SK-N-SH (cell line): Measurements from ENCODE around the gene FOXP1. TPM values are rescaled to one million over a fixed set of nuclear protein-coding genes. Genes with fewer than 3 reads are reported as not detected.

ENCODE experiments used
- CTCF ChIA-PET: fragments of 300-600, 350-600 bp; formaldehyde crosslinking; extraction: SDS; loops from one replicate; lab custom pipeline; 2021; lab: Yijun Ruan, JAX
- POLR2A ChIA-PET: fragments of 350-600 bp; sonication (Branson Sonifier 250); formaldehyde crosslinking; extraction: SDS; loops from one replicate; lab custom pipeline; 2020; ENCODE audit warnings: antibody characterized with exemption, inconsistent platforms; lab: Yijun Ruan, JAX
- DNase-seq: peaks from one replicate; pipeline ENCODE4 v3.0.0; 2012
- H2AFZ ChIP-seq: fragments of 200-600 bp; sonication (generic); 2 replicates; pipeline ENCODE4 v1.8.1; 2016; ENCODE audit warnings: antibody characterized with exemption, mild to moderate bottlenecking, low read depth
- H3F3A ChIP-seq: fragments of 200-600 bp; sonication (generic); replicated peaks from 2 replicates; pipeline ENCODE3; 2016; ENCODE audit warnings: antibody characterized with exemption, mild to moderate bottlenecking; ENCODE audit not compliant: insufficient read depth
- H3K27ac ChIP-seq, 2 experiments: fragments of 200-500 bp in 1 of 2; fragments of 200-600 bp in 1 of 2; sonication (Bioruptor generic) in 1 of 2; sonication (generic), shearing (Covaris generic) in 1 of 2; 2 replicates each; pipeline versions ENCODE4 v1.5.1 to v1.6.1; 2014 to 2016; ENCODE audit warnings: low read depth in 2 of 2, inconsistent platforms in 1 of 2, low read length in 1 of 2, mild to moderate bottlenecking in 1 of 2, mixed read lengths in 1 of 2
- H3K27me3 ChIP-seq: fragments of 200-600 bp; sonication (generic), shearing (Covaris generic); 2 replicates; pipeline ENCODE4 v1.6.1; 2016; ENCODE audit warnings: mixed run types; ENCODE audit not compliant: insufficient read depth
- H3K36me3 ChIP-seq, 2 experiments: fragments of 200-500 bp in 1 of 2; fragments of 200-600 bp in 1 of 2; sonication (Bioruptor generic) in 1 of 2; sonication (generic) in 1 of 2; replicated peaks in 1 of 2; 2 replicates each; pipeline versions ENCODE3 to v1.5.1; 2014 to 2016; ENCODE audit warnings: low read length in 1 of 2, mild to moderate bottlenecking in 1 of 2; ENCODE audit not compliant: insufficient read depth in 2 of 2, control insufficient read depth in 1 of 2
- H3K4me1 ChIP-seq, 2 experiments: fragments of 200-500 bp in 1 of 2; fragments of 200-600 bp in 1 of 2; sonication (Bioruptor generic) in 1 of 2; sonication (generic), shearing (Covaris generic) in 1 of 2; 2 replicates each; pipeline versions ENCODE4 v1.5.1 to v1.6.1; 2014 to 2016; ENCODE audit warnings: low read depth in 1 of 2, low read length in 1 of 2, mixed run types in 1 of 2; ENCODE audit not compliant: insufficient read depth in 2 of 2, control insufficient read depth in 1 of 2
- H3K4me2 ChIP-seq: fragments of 200-600 bp; sonication (generic), shearing (Covaris generic); 2 replicates; pipeline ENCODE4 v1.6.1; 2017; ENCODE audit warnings: mixed run types
- H3K4me3 ChIP-seq, 2 experiments: fragments of 200-500 bp in 1 of 2; fragments of 200-600 bp in 1 of 2; sonication (Bioruptor generic) in 1 of 2; sonication (generic), shearing (Covaris generic) in 1 of 2; 2 replicates each; pipeline versions ENCODE4 v1.5.1 to v1.8.1; 2014 to 2016; ENCODE audit warnings: low read depth in 2 of 2, inconsistent platforms in 1 of 2, low read length in 1 of 2, mild to moderate bottlenecking in 1 of 2, mixed read lengths in 1 of 2, moderate library complexity in 1 of 2
- H3K79me2 ChIP-seq: fragments of 200-600 bp; sonication (generic); 2 replicates; pipeline ENCODE4 v1.8.1; 2017; ENCODE audit warnings: mild to moderate bottlenecking; ENCODE audit not compliant: insufficient read depth
- H3K9ac ChIP-seq: fragments of 200-600 bp; sonication (generic); 2 replicates; pipeline ENCODE4 v1.6.1; 2017; ENCODE audit warnings: mixed run types
- H3K9me2 ChIP-seq: fragments of 200-600 bp; sonication (generic); 2 replicates; pipeline ENCODE4 v1.6.1; 2017; ENCODE audit warnings: mixed run types
- H3K9me3 ChIP-seq: fragments of 200-600 bp; sonication (generic); 2 replicates; pipeline ENCODE4 v1.6.1; 2017; ENCODE audit warnings: mixed run types, mild to moderate bottlenecking, moderate library complexity
- H4K20me1 ChIP-seq: fragments of 200-600 bp; sonication (generic); 2 replicates; pipeline ENCODE4 v1.6.1; 2017; ENCODE audit warnings: mild to moderate bottlenecking, mixed run types; ENCODE audit not compliant: insufficient read depth
- CHD2 ChIP-seq: fragments of 150-350 bp; IDR thresholded peaks from 2 replicates; pipeline ENCODE4 v1.6.1; 2018; ENCODE audit warnings: low read length; ENCODE audit not compliant: partially characterized antibody
- FOSL2 ChIP-seq: IDR thresholded peaks from 2 replicates; pipeline ENCODE4 v1.4.0; 2012; ENCODE audit warnings: low read depth, mild to moderate bottlenecking, moderate library complexity, borderline replicate concordance
- FOXM1 ChIP-seq: IDR thresholded peaks from 2 replicates; pipeline ENCODE4 v1.4.0; 2012; ENCODE audit warnings: low read depth, mild to moderate bottlenecking
- GABPA ChIP-seq: IDR thresholded peaks from 2 replicates; pipeline ENCODE4 v1.4.0; 2012; ENCODE audit warnings: low read depth, mild to moderate bottlenecking
- GATA2 ChIP-seq: sonication (generic); formaldehyde crosslinking; IDR thresholded peaks from 2 replicates; pipeline ENCODE4 v1.5.0; 2020; ENCODE audit warnings: mild to moderate bottlenecking, missing genetic modification reagents
- JUND ChIP-seq: IDR thresholded peaks from 2 replicates; pipeline ENCODE4 v1.4.0; 2012
- RCOR1 ChIP-seq: fragments of 150-350 bp; IDR thresholded peaks from 2 replicates; pipeline ENCODE4 v1.6.1; 2017; ENCODE audit warnings: antibody characterized with exemption, low read length
- SIN3A ChIP-seq: IDR thresholded peaks from 2 replicates; pipeline ENCODE4 v1.6.1; 2012; ENCODE audit warnings: low read depth, mild to moderate bottlenecking, low read length, moderate library complexity, borderline replicate concordance
- TAF1 ChIP-seq: IDR thresholded peaks from 2 replicates; pipeline ENCODE4 v1.6.1; 2012; ENCODE audit warnings: low read depth, mild to moderate bottlenecking, low read length, moderate library complexity, borderline replicate concordance
- YY1 ChIP-seq: IDR thresholded peaks from 2 replicates; pipeline ENCODE4 v1.4.0; 2012; ENCODE audit warnings: low read depth, mild to moderate bottlenecking
- WGBS: methylation state at CpG from one replicate; pipeline ENCODE4 v1.1.6; 2017; ENCODE audit warnings: low lambda C conversion rate; 5-methylcytosine and 5-hydroxymethylcytosine counted together
- polyA plus RNA-seq, 3 experiments: library from polyadenylated mRNA; depleted of rRNA; stranded (reverse); fragments of >200 nt; gene quantifications; 2 replicates each; pipeline ENCODE4 v1.2.3, GENCODE V29; 2012
- TF ChIP-seq, protein P1 (sequence below): fragments of 200-600 bp; sonication (generic); IDR thresholded peaks from 2 replicates; pipeline ENCODE4 v1.6.1; 2017; ENCODE audit warnings: antibody characterized with exemption, mild to moderate bottlenecking, moderate library complexity
- TF ChIP-seq, protein P2 (sequence below): fragments of 150-350 bp; IDR thresholded peaks from 2 replicates; pipeline ENCODE4 v1.6.1; 2017; ENCODE audit warnings: antibody characterized with exemption, low read length, low read depth, borderline replicate concordance
- TF ChIP-seq, protein P3 (sequence below): IDR thresholded peaks from 2 replicates; pipeline ENCODE4 v1.4.0; 2012; ENCODE audit warnings: low read depth, borderline replicate concordance
- TF ChIP-seq, protein P4 (sequence below): fragments of 150-350 bp; IDR thresholded peaks from 2 replicates; pipeline ENCODE4 v1.6.1; 2016; ENCODE audit warnings: mild to moderate bottlenecking, low read depth, low read length

FOXP1 gene
- polyA plus RNA-seq, 1 of the 3 experiments (the other 2 are of a cell fraction) = 8.8 TPM

DNA sequence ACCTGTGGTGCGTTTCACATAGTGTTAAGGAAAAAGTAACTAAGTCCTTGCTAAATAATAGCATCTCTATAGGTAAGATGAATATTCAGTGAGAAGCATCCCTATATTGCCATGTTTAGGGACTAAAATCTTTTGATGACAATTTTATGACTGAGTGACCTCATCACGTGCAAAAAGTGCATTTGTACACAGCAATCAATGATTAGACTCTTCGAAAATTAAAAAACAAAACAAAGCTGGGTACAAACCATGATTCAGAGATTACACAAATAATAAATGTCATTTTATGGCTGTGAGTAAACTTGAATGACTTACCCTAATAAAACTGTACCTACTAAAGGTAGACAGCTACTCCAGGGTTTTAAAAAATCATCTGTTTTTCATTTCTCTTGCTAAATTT is 505.3 kb downstream of the FOXP1 start:
- no peak overlapping the region for H2AFZ ChIP-seq
- peaks cover 71% of the 10 kb centered on the region for H3K79me2 ChIP-seq
- no peak overlapping the region for H3K4me2 ChIP-seq
- H3K36me3 ChIP-seq = no peaks in the 10 kb centered on the region
- TF ChIP-seq, protein P1, sequence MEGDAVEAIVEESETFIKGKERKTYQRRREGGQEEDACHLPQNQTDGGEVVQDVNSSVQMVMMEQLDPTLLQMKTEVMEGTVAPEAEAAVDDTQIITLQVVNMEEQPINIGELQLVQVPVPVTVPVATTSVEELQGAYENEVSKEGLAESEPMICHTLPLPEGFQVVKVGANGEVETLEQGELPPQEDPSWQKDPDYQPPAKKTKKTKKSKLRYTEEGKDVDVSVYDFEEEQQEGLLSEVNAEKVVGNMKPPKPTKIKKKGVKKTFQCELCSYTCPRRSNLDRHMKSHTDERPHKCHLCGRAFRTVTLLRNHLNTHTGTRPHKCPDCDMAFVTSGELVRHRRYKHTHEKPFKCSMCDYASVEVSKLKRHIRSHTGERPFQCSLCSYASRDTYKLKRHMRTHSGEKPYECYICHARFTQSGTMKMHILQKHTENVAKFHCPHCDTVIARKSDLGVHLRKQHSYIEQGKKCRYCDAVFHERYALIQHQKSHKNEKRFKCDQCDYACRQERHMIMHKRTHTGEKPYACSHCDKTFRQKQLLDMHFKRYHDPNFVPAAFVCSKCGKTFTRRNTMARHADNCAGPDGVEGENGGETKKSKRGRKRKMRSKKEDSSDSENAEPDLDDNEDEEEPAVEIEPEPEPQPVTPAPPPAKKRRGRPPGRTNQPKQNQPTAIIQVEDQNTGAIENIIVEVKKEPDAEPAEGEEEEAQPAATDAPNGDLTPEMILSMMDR = no peak
- no peak for TF ChIP-seq YY1
- TF ChIP-seq, protein P2, sequence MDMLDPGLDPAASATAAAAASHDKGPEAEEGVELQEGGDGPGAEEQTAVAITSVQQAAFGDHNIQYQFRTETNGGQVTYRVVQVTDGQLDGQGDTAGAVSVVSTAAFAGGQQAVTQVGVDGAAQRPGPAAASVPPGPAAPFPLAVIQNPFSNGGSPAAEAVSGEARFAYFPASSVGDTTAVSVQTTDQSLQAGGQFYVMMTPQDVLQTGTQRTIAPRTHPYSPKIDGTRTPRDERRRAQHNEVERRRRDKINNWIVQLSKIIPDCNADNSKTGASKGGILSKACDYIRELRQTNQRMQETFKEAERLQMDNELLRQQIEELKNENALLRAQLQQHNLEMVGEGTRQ = no peak
- no peak for TF ChIP-seq RCOR1
- TF ChIP-seq, protein P3, sequence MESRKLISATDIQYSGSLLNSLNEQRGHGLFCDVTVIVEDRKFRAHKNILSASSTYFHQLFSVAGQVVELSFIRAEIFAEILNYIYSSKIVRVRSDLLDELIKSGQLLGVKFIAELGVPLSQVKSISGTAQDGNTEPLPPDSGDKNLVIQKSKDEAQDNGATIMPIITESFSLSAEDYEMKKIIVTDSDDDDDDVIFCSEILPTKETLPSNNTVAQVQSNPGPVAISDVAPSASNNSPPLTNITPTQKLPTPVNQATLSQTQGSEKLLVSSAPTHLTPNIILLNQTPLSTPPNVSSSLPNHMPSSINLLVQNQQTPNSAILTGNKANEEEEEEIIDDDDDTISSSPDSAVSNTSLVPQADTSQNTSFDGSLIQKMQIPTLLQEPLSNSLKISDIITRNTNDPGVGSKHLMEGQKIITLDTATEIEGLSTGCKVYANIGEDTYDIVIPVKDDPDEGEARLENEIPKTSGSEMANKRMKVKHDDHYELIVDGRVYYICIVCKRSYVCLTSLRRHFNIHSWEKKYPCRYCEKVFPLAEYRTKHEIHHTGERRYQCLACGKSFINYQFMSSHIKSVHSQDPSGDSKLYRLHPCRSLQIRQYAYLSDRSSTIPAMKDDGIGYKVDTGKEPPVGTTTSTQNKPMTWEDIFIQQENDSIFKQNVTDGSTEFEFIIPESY = no peak
- no peak for TF ChIP-seq JUND
- TF ChIP-seq CHD2 = no peak
- TF ChIP-seq, protein P4, sequence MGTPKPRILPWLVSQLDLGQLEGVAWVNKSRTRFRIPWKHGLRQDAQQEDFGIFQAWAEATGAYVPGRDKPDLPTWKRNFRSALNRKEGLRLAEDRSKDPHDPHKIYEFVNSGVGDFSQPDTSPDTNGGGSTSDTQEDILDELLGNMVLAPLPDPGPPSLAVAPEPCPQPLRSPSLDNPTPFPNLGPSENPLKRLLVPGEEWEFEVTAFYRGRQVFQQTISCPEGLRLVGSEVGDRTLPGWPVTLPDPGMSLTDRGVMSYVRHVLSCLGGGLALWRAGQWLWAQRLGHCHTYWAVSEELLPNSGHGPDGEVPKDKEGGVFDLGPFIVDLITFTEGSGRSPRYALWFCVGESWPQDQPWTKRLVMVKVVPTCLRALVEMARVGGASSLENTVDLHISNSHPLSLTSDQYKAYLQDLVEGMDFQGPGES = no peak
- no peak for TF ChIP-seq GATA2 (CRISPR knock-in tag)
- no peak for TF ChIP-seq FOSL2
- no peak for TF ChIP-seq TAF1
- TF ChIP-seq FOXM1 = no peak
- no peak for TF ChIP-seq GABPA
- TF ChIP-seq SIN3A = no peak
- TF ChIP-seq, all 33 proteins: peak for 0
- Histone ChIP-seq H3K9me2 (no peaks in the 10 kb centered on the region), H3K9ac (no peak overlapping the region), H3K4me3 (no peak overlapping the region), H3K27me3 (no peaks in the 10 kb centered on the region), H3K9me3 (no peaks in the 10 kb centered on the region), H3K4me1 (peaks cover 4 to 20% of the 10 kb centered on the region in 2 experiments; a peak in 2 of 4 replicates), H4K20me1 (no peaks in the 10 kb centered on the region), H3F3A (peaks cover 31% of the 10 kb centered on the region), H3K27ac (no peak overlapping the region)
- POLR2A ChIA-PET = no interaction called here
- CTCF ChIA-PET = no interaction called here
- no peak for DNase-seq
- WGBS = 77% methylated on average over 3 of the region's 3 CpGs
